Measurements from ENCODE around the gene C3orf70. TPM values are rescaled to one million over a fixed set of nuclear protein-coding genes. Genes with fewer than 3 reads are reported as not detected.

C3orf70 gene
- total RNA-seq, 1 experiment from 2014 or later = 0.12 TPM

- Mint-ChIP-seq H3K27me3 (ENCODE audit: unreplicated experiment) (peaks cover 68% of the 10 kb centered on the region), H3K4me1 (ENCODE audit: low read depth, unreplicated experiment) (no peaks in the 10 kb centered on the region), H3K9me3 (ENCODE audit: low read depth, unreplicated experiment) (no peaks in the 10 kb centered on the region), H3K27ac (ENCODE audit: unreplicated experiment) (no peak overlapping the region), H3K4me3 (ENCODE audit: low read depth, unreplicated experiment) (no peak overlapping the region), H3K36me3 (ENCODE audit: insufficient read depth, unreplicated experiment) (no peaks in the 10 kb centered on the region)
- intact Hi-C loops (cut with micrococcal nuclease; ENCODE audit: unreplicated experiment) = no loop called here
- DNase-seq = no peak
- no TSS peak for BruUV-seq (replicated peaks)
- TF ChIP-seq, protein P1, sequence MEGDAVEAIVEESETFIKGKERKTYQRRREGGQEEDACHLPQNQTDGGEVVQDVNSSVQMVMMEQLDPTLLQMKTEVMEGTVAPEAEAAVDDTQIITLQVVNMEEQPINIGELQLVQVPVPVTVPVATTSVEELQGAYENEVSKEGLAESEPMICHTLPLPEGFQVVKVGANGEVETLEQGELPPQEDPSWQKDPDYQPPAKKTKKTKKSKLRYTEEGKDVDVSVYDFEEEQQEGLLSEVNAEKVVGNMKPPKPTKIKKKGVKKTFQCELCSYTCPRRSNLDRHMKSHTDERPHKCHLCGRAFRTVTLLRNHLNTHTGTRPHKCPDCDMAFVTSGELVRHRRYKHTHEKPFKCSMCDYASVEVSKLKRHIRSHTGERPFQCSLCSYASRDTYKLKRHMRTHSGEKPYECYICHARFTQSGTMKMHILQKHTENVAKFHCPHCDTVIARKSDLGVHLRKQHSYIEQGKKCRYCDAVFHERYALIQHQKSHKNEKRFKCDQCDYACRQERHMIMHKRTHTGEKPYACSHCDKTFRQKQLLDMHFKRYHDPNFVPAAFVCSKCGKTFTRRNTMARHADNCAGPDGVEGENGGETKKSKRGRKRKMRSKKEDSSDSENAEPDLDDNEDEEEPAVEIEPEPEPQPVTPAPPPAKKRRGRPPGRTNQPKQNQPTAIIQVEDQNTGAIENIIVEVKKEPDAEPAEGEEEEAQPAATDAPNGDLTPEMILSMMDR (IDR thresholded peaks at IDR 0.05; ENCODE audit: unreplicated experiment) = no peak
- CTCF ChIA-PET = interaction anchor here (0.9 kb wide), 1 partner anchor 15 kb away, joined by 3 read pairs; no protein-coding TSS in a partner anchor
Measured at GRCh38 chr3:185089343-185089742, 63.5 kb downstream of the C3orf70 start.

DNA sequence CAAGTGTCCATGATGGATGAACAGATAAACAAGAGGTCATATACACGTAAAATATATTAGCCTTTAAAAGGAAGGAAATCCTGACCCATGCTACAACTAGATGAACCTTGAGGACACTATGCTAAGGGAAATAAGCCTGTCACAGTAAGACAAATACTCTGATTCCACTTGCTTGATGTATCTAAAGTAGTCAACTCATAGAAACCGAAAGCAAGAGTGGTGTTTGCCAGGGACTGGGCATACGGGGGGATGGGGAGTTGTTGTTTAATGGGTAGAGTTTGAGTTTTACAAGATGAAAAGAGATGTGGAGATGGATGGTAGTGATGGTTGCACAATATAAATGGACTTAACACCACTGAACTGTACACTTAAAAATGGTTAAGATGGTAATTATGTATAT, 65.4 kb downstream of the C3orf70 start:
- TF ChIP-seq, protein P1 (IDR thresholded peaks at IDR 0.05; ENCODE audit: unreplicated experiment) = no peak
- Mint-ChIP-seq H3K27ac (ENCODE audit: unreplicated experiment) (no peak overlapping the region), H3K4me1 (ENCODE audit: low read depth, unreplicated experiment) (no peaks in the 10 kb centered on the region), H3K27me3 (ENCODE audit: unreplicated experiment) (peaks cover 62% of the 10 kb centered on the region), H3K36me3 (ENCODE audit: insufficient read depth, unreplicated experiment) (no peaks in the 10 kb centered on the region), H3K4me3 (ENCODE audit: low read depth, unreplicated experiment) (no peak overlapping the region), H3K9me3 (ENCODE audit: low read depth, unreplicated experiment) (no peaks in the 10 kb centered on the region)
- no peak for DNase-seq
- intact Hi-C loops (cut with micrococcal nuclease; ENCODE audit: unreplicated experiment) = no loop called here
- BruUV-seq (replicated peaks) = no TSS peak
- CTCF ChIA-PET = no interaction called here

DNA sequence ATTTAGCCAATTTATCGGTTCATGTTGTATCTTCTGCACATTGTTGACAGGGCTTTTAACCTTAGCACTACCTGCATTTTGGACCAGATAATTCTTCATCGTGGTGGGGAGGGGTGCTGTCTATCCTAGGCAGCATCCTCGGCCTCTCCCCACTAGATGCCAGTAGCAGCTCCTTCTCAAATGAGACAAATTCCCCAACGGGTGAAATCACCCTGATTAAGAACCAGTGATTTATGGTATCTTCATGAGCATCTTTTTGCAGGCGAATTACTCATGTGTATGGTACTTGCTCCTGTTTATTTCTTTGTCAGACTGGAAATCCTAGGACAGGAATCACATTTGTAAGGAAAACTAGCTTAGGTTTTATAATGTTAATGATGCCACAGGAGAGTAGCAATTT, 68.0 kb downstream of the C3orf70 start:
- no peaks in the 10 kb centered on the region for H3K36me3 Mint-ChIP-seq (ENCODE audit: insufficient read depth, unreplicated experiment)
- DNase-seq = no peak
- TF ChIP-seq, protein P1 (IDR thresholded peaks at IDR 0.05; ENCODE audit: unreplicated experiment) = no peak
- BruUV-seq (replicated peaks) = no TSS peak
- intact Hi-C loops (cut with micrococcal nuclease; ENCODE audit: unreplicated experiment) = no loop called here
- no peak overlapping the region for H3K27ac Mint-ChIP-seq (ENCODE audit: unreplicated experiment)
- H3K4me1 Mint-ChIP-seq (ENCODE audit: low read depth, unreplicated experiment) = no peaks in the 10 kb centered on the region
- CTCF ChIA-PET = interaction anchor here (0.6 kb wide), 1 partner anchor 146 kb away, joined by 5 read pairs; no protein-coding TSS in a partner anchor
- H3K27me3 Mint-ChIP-seq (ENCODE audit: unreplicated experiment) = peaks cover 54% of the 10 kb centered on the region
- no peaks in the 10 kb centered on the region for H3K9me3 Mint-ChIP-seq (ENCODE audit: low read depth, unreplicated experiment)
- H3K4me3 Mint-ChIP-seq (ENCODE audit: low read depth, unreplicated experiment) = no peak overlapping the region

DNA sequence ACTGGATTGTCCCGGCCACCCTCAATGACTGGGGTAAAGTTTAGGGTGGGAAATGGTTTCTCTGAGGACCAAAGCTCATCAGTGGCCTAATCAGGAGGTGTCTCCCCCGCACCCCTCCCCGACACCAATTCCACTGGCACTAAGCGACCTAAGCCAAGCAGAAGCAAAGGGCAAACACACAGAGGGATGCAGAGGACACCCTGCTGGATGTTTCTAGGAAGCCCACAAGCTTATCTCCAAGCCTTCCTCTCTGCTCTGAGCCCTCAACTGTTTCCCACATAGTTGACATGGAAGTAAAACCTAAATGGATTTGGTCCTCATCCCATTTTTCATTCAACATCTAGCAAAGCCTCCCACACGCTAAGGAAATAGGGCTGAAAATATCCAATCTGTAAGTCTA, 68.5 kb downstream of the C3orf70 start:
- intact Hi-C loops (cut with micrococcal nuclease; ENCODE audit: unreplicated experiment) = no loop called here
- BruUV-seq (replicated peaks) = no TSS peak
- Mint-ChIP-seq H3K4me3 (ENCODE audit: low read depth, unreplicated experiment) (no peak overlapping the region), H3K27me3 (ENCODE audit: unreplicated experiment) (peaks cover 54% of the 10 kb centered on the region), H3K4me1 (ENCODE audit: low read depth, unreplicated experiment) (no peaks in the 10 kb centered on the region), H3K27ac (ENCODE audit: unreplicated experiment) (no peak overlapping the region), H3K9me3 (ENCODE audit: low read depth, unreplicated experiment) (no peaks in the 10 kb centered on the region), H3K36me3 (ENCODE audit: insufficient read depth, unreplicated experiment) (no peaks in the 10 kb centered on the region)
- DNase-seq = no peak
- CTCF ChIA-PET = interaction anchor here (0.6 kb wide), 1 partner anchor 146 kb away, joined by 5 read pairs; no protein-coding TSS in a partner anchor
- TF ChIP-seq, protein P1 (IDR thresholded peaks at IDR 0.05; ENCODE audit: unreplicated experiment) = no peak
